SK-MEL-5 (cell line): Measurements from ENCODE around the gene C10orf67. TPM values are rescaled to one million over a fixed set of nuclear protein-coding genes. Genes with fewer than 3 reads are reported as not detected.
A peak's percentile ranks its signal among the peaks of the same experiment; 100 is the strongest.
"Not testable (repeated sequence)": the region's sequence is repeated elsewhere in the genome, so short reads cannot be mapped to it uniquely, and the experiment has no call there.

Experiments used
- DNase-seq: peaks from one replicate; pipeline ENCODE4 v3.0.0-alpha.2; 2016; ENCODE audit warnings: low read depth, low spot score
- in situ Hi-C: cut with HindIII; loops from 2 replicates; pipeline ENCODE4 v1.10.0; 2016; ENCODE audit warnings: low sequenced_read_pairs, high pct_unique_total_duplicates, low pct_unique_long_range_greater_than_20kb
- total RNA-seq: library from RNA; depleted of rRNA; stranded (reverse); fragments of >200 nt; shearing (Covaris generic); gene quantifications from 2 replicates; pipeline ENCODE4 v1.2.3, GENCODE V29; 2014

The C10orf67 gene
- total RNA-seq, 1 experiment from 2014 or later, result not detected

GRCh38 chr10:23338886-23339285 lies 5.7 kb downstream of the C10orf67 start:
- no peak for DNase-seq
- in situ Hi-C loops, result no loop called here

DNA sequence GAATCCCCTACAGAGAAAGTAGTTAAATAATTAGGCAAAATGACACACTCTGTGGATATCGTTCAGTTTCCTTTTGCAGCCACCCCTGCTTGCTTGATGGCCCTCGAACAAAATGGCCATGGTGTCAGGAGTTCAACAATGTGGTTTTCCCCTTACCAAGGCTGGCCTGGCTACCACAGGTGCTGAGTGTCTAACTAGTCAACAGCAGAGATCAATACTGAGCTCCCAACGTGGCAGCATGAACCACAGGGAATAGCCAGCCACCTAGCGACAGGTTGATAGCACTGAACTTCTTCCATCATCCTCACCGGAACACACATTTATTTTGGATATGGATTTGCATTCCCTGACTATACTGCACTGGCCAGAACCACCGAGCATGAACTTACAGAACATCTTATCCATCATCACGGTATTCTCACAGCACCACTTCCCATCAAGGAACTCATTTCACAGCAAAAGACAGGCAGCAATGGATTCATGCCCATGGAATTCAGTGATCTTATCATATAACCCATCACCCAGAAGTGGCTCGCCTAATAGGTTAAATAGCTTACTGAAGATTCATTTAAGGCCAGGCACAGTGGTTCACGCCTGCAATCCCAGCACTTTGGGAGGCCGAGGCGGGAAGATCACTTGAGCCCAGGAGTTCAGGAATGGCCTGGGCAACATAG lies 6.3 kb downstream of the C10orf67 start:
- DNase-seq, result peak; percentile 35
- in situ Hi-C loops, result no loop called here

DNA sequence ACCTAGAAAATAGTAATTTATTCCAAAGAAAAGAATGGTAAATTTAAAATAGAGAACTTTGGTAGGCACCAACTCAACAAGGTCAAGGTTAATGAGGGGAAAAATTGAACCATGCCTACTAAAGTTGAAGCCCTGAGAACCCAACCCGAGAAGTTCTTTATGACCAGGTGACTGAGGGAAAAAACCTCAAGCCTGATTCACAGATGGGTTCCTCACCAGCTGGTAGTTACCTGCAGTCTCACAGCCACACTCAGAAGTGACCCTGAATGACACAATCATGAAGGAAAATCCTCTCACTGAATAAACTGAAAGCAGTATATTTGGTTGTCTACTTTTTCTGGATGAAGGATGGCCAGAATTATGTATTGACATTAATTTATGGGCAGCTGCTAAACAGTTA lies 7.0 kb downstream of the C10orf67 start:
- DNase-seq, result no peak
- in situ Hi-C loops, result no loop called here

GRCh38 chr10:23331567-23332301 lies 12.9 kb downstream of the C10orf67 start:
- DNase-seq, result no peak
- in situ Hi-C loops, result no loop called here

DNA sequence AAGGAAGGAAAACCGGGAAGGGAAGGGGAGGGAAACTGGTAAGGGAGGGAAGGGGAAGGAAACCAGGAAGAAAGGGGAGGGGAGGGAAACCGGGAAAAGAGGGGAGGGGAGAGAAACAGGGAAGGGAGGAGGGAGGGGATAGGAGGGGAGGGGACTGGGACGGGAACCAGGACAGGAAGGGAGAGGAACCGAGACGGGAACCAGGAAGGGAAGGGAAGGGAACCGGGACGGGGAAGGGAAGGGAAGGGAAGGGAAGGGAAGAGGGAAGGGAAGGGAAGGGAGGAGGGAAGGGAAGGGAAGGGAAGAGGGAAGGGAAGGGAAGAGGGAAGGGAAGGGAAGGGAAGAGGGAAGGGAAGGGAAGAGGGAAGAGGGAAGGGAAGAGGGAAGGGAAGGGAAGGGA lies 13.6 kb downstream of the C10orf67 start:
- in situ Hi-C loops, result no loop called here

GRCh38 chr10:23326544-23327307 lies 17.9 kb downstream of the C10orf67 start:
- in situ Hi-C loops, result no loop called here
- DNase-seq, result no peak

More for the DNA sequence above, 13.6 kb downstream of the C10orf67 start:
- DNase-seq, result no peak

DNA sequence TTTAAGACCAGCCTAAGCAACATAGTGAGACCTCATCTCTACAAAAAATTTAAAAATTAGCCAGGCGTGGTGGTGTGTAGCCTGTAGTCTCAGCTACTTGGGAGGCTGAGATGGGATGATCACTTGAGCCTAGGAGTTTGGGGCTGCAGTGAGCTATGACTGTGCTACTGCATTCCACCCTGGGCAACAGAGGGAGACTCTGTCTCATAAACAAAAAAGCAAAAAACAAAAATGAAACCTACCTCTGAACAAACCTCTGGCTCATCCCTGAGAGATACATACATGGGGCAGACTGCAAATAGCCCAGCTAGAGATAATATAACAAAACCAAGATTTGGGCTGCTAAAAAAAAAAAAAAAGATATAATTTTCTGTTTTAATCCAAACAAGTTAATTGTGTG lies 19.5 kb downstream of the C10orf67 start:
- in situ Hi-C loops, result no loop called here
- peak; percentile 26 for DNase-seq

DNA sequence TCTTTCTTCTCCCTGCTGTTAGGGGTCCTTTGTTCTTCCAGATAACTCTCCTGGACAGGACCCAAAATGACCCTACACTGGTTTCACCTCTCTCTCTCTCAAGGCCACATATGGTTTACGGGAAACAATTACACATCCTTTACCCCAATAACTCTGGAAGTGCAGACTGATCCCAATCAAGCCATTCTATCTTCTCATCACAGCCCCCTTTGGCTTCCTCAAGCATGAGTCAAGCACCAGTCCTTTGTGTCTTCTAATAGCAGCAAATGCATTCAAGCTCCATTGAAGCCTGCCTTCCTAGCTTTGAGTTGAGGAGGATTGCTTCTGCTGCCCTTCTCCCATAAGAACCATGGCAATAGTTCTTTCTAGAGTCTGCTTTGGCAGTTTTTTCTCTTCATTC lies 20.2 kb downstream of the C10orf67 start:
- DNase-seq, result no peak
- in situ Hi-C loops, result no loop called here

DNA sequence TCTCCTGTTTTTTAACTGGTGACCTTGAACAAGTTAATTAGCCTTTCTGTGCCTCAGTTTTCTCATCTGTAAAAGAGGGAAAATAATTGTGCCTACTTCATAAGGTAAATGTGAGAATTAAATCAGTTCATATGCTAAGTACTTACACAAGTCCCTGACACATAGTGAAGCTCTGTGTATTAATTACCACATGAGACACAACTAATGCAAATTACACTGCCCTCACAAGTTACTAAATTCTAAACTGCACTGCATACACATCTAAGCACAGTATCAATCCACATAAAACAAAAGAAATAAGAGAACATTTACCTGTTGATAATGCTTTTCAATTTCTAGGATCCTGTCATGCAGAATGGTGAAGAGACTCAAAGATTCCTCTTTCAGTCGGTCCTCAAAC lies 22.5 kb downstream of the C10orf67 start:
- no peak for DNase-seq
- in situ Hi-C loops, result no loop called here

DNA sequence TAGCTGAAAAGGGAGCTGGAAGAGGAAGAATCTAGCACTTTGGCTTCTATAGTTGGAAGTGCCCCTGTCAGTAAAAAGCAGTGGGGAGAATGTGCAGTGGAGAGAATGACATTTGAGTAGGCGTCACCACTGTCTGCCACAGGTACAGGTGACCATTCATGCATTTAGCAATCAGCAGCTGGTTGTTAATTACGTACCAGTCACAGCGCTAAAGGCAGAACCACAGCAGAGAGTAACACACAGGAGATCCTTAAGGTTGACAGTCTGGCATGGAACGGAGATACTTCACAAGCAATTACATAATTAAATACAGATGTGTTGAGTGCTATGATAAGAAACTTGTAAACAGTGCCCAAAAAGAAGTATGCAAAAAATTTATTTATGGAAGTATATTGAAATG lies 24.8 kb downstream of the C10orf67 start:
- in situ Hi-C loops, result no loop called here
- DNase-seq, result no peak

GRCh38 chr10:23318359-23318758 lies 26.2 kb downstream of the C10orf67 start:
- in situ Hi-C loops, result no loop called here
- no peak for DNase-seq

- DNase-seq, result no peak
- in situ Hi-C loops, result no loop called here
Observed at GRCh38 chr10:23317416-23317815, 27.2 kb downstream of the C10orf67 start.

DNA sequence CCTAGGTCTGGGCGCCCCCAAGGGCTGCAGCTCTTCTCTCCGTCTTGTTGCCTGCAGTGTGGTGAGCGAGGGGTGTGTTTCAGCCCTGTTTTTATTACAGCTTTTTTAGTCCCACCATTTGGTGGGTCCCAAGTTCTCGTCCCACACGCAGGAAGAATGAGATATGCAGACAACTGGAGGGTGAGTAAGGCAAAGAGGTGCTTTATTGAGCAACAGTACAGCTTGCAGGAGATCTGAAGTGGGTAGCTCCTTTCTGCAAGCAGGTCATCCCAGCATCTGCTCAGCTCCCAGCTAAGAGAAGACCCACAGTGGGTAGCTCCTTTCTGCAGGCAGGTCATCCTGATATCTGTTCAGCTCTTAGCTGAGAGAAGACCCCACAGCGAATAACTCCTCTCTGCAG lies 28.2 kb downstream of the C10orf67 start:
- no peak for DNase-seq
- in situ Hi-C loops, result no loop called here

DNA sequence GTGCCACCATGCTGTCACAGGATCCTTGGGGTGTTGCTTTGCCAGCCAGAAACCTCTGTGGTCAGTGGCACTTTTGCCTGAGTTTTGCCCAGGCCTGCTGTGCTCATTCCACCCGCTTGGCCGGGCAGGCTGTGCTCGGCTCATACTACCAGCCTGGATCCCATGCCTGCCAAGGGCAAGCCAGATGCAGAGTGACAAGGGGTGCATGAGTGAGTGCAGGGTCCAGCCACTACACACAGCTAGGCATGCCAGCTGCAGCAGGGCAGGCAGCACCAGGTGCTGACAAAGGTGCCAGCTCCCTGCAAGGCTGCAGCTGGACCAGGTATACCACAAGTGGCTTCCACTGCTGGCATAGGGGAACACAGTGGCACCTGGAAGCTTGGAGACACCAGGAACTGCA lies 28.6 kb downstream of the C10orf67 start:
- no peak for DNase-seq
- in situ Hi-C loops, result no loop called here

GRCh38 chr10:23314835-23315239 lies 29.8 kb downstream of the C10orf67 start:
- DNase-seq, result peak; percentile 71
- in situ Hi-C loops, result no loop called here

GRCh38 chr10:23311034-23311433 lies 33.6 kb downstream of the C10orf67 start:
- in situ Hi-C loops, result no loop called here
- no peak for DNase-seq

GRCh38 chr10:23310404-23310803 lies 34.2 kb downstream of the C10orf67 start:
- in situ Hi-C loops, result no loop called here

GRCh38 chr10:23299961-23300360 lies 44.6 kb downstream of the C10orf67 start:
- DNase-seq, in situ Hi-C loops: not testable (repeated sequence)

More at GRCh38 chr10:23310404-23310803, 34.2 kb downstream of the C10orf67 start:
- no peak for DNase-seq
